ENCODE measurements around the gene POTEB2.
"Not testable (repeated sequence)": the region's sequence is repeated elsewhere in the genome, so short reads cannot be mapped to it uniquely, and the experiment has no call there.

Gene POTEB2

DNA sequence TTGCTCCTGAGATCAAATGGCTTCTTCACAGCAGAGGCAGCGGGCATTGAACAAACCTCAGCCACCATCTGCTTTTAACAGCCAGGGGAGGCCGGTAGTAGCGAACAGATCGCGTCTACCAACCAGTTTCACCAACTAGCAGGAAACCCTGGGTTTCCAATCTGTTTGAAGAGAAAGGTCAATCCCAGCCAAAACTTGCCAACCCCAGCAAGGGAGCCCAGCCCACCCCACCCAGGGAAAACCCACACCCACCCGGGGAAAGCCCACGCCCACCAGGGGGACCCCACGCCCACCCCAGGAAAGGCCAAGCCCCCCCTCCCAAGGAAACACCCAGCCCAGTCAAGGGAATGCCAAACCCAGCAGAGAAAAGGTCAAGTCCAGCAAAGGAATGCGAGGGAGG, at the start of gene POTEB2:
Gene POTEB2, minus strand, starts transcription at position 101 of the 400 bp plus-strand sequence. Its CDS starts 33 bp downstream, at position 68.
- DNase-seq: not testable (repeated sequence)

DNA sequence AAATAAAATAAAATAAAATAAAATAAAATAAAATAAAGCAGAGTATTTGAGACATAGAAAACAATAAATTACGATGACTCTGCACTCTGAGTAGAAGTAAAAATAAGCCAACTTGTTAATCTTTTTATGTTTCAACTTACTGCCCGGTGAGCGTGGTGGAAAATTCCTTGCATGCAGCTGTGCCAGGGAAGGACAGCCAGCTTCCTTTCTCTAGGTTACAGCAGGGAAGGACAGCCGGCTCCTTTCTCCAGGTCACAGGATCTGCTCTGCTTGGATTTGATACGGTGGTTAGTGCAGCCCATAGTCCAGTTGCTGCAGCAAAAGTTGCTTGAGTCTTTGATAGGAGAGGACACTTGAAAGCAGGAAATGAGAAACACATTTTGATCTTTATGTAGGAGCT, 13.8 kb upstream of the POTEB2 start:
- DNase-seq: not testable (repeated sequence)

DNA sequence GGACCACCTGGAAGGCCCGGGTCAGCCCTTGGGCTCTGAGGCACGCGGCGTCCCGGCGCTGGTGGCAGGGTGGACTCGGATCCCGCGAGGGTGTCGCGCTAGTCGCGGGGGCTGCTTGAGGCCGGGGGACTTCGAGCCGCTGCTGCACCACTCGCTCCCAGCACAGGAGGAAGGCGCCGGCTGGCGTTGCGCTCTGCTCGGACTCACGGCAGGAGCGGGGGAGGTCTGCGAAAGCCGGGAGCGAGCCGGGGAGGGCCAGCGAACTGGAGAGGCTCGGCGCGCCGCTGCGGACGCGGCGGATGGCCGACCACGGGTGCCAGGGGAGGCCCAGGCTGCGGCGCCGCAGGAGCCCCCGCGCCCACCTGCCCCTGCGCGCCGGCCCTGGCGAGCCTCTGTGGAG, 12.3 kb upstream of the POTEB2 start:
- not testable (repeated sequence) for DNase-seq

DNA sequence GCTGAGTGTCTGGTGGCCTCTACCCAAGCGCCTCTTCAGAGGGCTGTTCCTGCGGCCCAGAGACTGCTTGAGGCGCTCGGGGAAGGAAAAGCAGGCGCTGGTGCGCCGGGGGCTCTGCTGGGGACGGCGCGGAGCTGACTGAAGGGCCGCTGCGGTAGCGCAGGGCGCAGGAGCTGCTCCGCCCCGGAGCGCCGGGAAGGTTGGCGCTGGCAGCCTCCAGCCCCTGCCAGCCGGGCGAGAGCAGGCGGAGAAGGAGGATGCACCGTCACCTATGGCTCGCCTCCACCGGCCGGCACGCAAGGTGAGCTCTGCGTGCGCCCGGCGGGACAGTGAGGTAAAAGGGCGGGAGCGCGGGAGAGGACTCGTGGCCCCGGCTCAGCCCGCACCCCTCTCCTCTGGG, 11.7 kb upstream of the POTEB2 start:
- DNase-seq: not testable (repeated sequence)

Measured in HCEC 1CT (cell line).